ENCODE measurements around the gene UBE2S.

The UBE2S gene

GRCh38 chr19:55353356-55353802 is 54.2 kb downstream of the UBE2S start:
- DNase-seq (ENCODE audit: insufficient read length) (no peak), FAIRE-seq (no peak)
- TF ChIP-seq TAF1 (IDR thresholded peaks at IDR 0.05; ENCODE audit: borderline replicate concordance, low read depth, low read length) (no peak), POLR2A (IDR thresholded peaks at IDR 0.05; ENCODE audit: low read depth, low read length) (no peak), POLR2AphosphoS5 (IDR thresholded peaks at IDR 0.05; ENCODE audit: low read depth, low read length) (no peak)

DNA sequence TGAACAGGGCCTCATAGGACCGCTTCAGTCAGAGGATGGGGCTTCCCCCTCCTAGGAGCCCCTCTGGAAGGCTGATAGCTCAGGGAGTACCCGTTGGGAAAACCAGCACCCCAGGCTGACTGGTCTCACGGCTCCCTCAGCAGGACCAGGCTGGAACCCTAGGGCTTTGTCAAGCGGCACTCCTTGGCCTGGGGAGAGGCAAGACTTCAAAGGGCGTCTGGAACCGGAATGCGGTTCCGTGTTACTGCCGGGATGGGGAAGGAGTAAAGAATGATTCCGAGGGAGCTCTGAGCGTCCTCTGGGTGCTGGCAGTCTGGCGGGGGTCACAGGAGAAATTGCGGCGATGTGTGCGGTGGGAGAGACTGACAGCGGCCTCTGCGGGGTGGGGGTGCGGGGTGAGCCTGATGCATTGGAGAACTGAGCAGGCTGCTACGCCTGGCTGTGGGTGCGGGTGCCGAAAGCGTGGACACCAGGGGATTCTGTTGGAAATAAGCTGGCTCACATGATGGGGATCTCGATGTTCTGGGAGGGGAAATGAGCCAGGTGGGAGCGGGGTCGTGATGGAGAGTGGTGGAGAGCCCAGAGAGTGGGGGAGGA is 54.9 kb downstream of the UBE2S start:
- TF ChIP-seq TAF1 (IDR thresholded peaks at IDR 0.05; ENCODE audit: borderline replicate concordance, low read depth, low read length): no peak
- no peak for TF ChIP-seq POLR2AphosphoS5 (IDR thresholded peaks at IDR 0.05; ENCODE audit: low read depth, low read length)
- no peak for TF ChIP-seq POLR2A (IDR thresholded peaks at IDR 0.05; ENCODE audit: low read depth, low read length)
- no peak for FAIRE-seq
- DNase-seq (ENCODE audit: insufficient read length): no peak

- TF ChIP-seq POLR2A (IDR thresholded peaks at IDR 0.05; ENCODE audit: low read depth, low read length) (no peak), TAF1 (IDR thresholded peaks at IDR 0.05; ENCODE audit: borderline replicate concordance, low read depth, low read length) (no peak), POLR2AphosphoS5 (IDR thresholded peaks at IDR 0.05; ENCODE audit: low read depth, low read length) (no peak)
- DNase-seq (ENCODE audit: insufficient read length) (no peak), FAIRE-seq (no peak)
These were observed 55.5 kb downstream of the UBE2S start for GRCh38 chr19:55352040-55352439.

DNA sequence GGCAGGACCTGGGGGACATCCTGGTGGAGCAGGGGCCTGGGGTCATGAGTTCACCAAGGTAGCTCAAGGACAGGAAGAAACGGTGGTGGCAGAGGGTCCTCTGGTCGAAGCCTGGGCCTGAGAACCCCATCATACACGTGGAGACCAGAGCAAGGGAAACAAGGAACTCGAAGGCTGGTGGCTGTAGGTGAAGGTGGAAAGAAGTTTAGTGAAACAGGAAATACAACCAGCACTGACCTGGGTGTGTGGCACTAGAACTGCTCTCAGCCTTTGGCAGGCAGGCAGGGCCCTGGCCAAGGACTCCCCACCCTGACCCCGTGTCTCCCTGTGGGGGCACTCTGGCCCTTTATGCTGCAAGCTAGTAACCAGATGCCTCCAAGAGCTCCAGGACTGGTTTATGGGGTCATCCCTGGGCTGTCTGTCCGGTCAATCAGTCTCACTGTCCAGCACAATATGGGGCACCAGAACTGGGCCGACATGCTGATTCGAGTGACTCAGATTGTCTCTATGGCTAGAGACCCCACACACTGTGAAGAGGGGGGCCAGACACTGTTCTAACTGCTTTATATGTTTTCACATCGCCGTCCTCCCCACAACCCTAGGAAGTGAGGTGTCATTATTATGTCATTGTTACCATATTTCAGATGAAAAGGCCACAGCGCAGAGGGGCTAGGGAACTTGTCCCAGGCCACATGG is 56.8 kb downstream of the UBE2S start:
- TF ChIP-seq TAF1 (IDR thresholded peaks at IDR 0.05; ENCODE audit: borderline replicate concordance, low read depth, low read length) (no peak), POLR2A (IDR thresholded peaks at IDR 0.05; ENCODE audit: low read depth, low read length) (no peak), POLR2AphosphoS5 (IDR thresholded peaks at IDR 0.05; ENCODE audit: low read depth, low read length) (no peak)
- FAIRE-seq (no peak), DNase-seq (ENCODE audit: insufficient read length) (no peak)
